Body of pancreas (tissue), 4 donors: Measurements from ENCODE around the gene PDZRN3. TPM values are rescaled to one million over a fixed set of nuclear protein-coding genes. Genes with fewer than 3 reads are reported as not detected.
"Not testable (repeated sequence)": the region's sequence is repeated elsewhere in the genome, so short reads cannot be mapped to it uniquely, and the experiment has no call there.

Experiments
- ATAC-seq: fragments of 150-250 bp; one replicate; pipeline ENCODE4 v1.9.1; 2016
- DNase-seq, 4 donors: peaks; one replicate each; pipeline ENCODE4 v3.0.0-alpha.2; 2019
- H3K27ac ChIP-seq, 4 donors: fragments of 200-600 bp; sonication (generic); 1 replicate in 3 of 4; 2 replicates in 1 of 4; pipeline versions ENCODE4 v1.5.1 to v1.6.1; 2016 to 2019; ENCODE audit warnings: mild to moderate bottlenecking in 1 of 4, mixed read lengths in 1 of 4, moderate library complexity in 1 of 4
- H3K27me3 ChIP-seq, 2 donors: fragments of 200-600 bp; sonication (generic); one replicate each; pipeline ENCODE4 v1.6.0; 2016; ENCODE audit warnings: mild to moderate bottlenecking in 1 of 2
- H3K36me3 ChIP-seq, 2 donors: fragments of 200-600 bp; sonication (generic); replicated peaks in 1 of 2; 2 replicates each; pipeline ENCODE4 v1.5.1; 2016; ENCODE audit warnings: low read depth in 2 of 2; ENCODE audit not compliant: insufficient read depth in 1 of 2
- H3K4me1 ChIP-seq: fragments of 200-600 bp; sonication (generic); one replicate; pipeline ENCODE4 v1.6.0; 2016
- H3K4me3 ChIP-seq, 2 donors: fragments of 200-600 bp; sonication (generic); 1 replicate in 1 of 2; 2 replicates in 1 of 2; pipeline ENCODE4 v1.5.1; 2016 to 2019
- H3K9me3 ChIP-seq, 3 donors: fragments of 200-600 bp; sonication (generic); 1 replicate in 2 of 3; 2 replicates in 1 of 3; pipeline ENCODE4 v1.5.1; 2016
- POLR2A ChIP-seq, 3 donors: fragments of 450-650 bp; IDR thresholded peaks; one replicate each; pipeline ENCODE4 v1.6.1; 2016; ENCODE audit warnings: antibody characterized with exemption in 3 of 3, mild to moderate bottlenecking in 2 of 3
- whole genome bisulfite sequencing, 2 donors: methylation state at CpG; one replicate each; pipeline ENCODE4 v1.1.5; 2017; 5-methylcytosine and 5-hydroxymethylcytosine counted together
- intact Hi-C: fragments of 100-400 bp; cut with DNase I; formaldehyde crosslinking; loops from one replicate; pipeline ENCODE4 v1.15.1; 2023
- total RNA-seq, 2 donors: library from RNA; depleted of rRNA; stranded (reverse); fragments of >200 nt; gene quantifications; one replicate each; pipeline ENCODE4 v1.1.0, GENCODE V29; 2016
- TF ChIP-seq, protein P1 (sequence below), 7 experiments: fragments of 450-650 bp in 4 of 7; fragments of 200-600 bp in 3 of 7; sonication (generic) in 3 of 7; IDR thresholded peaks; one replicate each; pipeline ENCODE4 v1.5.1; 2016 to 2019; ENCODE audit warnings: antibody characterized with exemption in 7 of 7

The PDZRN3 gene
- total RNA-seq, 2 donors from 2014 or later = 18.9 to 41.9 TPM

DNA sequence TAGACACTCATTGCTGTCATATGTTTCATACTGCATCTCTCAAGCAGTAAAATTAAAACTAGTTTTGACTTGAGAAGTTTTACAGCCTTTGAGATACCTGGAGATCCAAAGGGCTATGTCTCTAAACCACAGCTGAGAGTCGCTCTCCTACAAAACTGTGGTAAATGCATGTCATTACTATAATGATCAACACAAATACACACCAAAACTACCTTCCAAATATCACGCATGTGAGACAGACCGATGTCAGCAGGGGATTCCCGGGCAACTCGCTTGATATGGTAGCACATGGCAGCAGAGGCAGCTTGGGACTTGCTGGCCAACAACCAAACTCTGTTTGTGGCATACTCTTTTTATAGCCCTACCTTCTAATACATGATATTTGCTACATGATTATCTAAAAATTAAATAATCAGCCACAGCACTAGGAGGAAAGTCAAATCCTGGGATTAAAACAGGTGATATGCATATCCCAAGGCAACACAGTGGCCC lies 56.3 kb downstream of the PDZRN3 start:
- DNase-seq (no peak), ATAC-seq (no peak)
- no peaks in the 10 kb centered on the region for H3K27me3 ChIP-seq
- H3K4me1 ChIP-seq = peaks cover 13% of the 10 kb centered on the region
- H3K36me3 ChIP-seq = no peaks in the 10 kb centered on the region
- WGBS, 2 donors = 51 to 55% methylated on average over 5 of the region's 5 CpGs
- H3K27ac ChIP-seq = no peak overlapping the region
- H3K9me3 ChIP-seq = no peaks in the 10 kb centered on the region
- no peak for TF ChIP-seq POLR2A (IDR thresholded peaks at IDR 0.05)
- TF ChIP-seq, protein P1, sequence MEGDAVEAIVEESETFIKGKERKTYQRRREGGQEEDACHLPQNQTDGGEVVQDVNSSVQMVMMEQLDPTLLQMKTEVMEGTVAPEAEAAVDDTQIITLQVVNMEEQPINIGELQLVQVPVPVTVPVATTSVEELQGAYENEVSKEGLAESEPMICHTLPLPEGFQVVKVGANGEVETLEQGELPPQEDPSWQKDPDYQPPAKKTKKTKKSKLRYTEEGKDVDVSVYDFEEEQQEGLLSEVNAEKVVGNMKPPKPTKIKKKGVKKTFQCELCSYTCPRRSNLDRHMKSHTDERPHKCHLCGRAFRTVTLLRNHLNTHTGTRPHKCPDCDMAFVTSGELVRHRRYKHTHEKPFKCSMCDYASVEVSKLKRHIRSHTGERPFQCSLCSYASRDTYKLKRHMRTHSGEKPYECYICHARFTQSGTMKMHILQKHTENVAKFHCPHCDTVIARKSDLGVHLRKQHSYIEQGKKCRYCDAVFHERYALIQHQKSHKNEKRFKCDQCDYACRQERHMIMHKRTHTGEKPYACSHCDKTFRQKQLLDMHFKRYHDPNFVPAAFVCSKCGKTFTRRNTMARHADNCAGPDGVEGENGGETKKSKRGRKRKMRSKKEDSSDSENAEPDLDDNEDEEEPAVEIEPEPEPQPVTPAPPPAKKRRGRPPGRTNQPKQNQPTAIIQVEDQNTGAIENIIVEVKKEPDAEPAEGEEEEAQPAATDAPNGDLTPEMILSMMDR (IDR thresholded peaks at IDR 0.05) = no peak
- H3K4me3 ChIP-seq = no peak overlapping the region
- intact Hi-C loops = no loop called here

DNA sequence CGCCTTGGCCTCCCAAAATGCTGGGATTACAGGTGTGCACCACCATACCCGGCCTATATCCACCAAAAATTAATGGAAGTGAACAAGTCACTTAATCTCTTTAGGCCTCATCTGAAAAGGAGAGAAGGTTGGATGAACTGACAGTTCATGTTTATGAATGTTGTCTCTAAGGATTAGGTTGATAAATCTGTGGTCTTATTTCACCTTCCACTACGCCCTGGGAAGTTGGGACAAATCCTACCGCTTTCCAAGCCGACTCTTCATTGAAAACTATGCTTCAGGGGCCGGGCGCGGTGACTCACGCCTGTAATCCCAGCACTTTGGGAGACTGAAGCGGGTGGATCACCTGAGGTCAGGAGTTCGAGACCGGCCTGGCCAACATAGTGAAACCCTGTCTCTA lies 59.4 kb downstream of the PDZRN3 start:
- intact Hi-C loops, H3K27me3 ChIP-seq, H3K4me3 ChIP-seq, H3K27ac ChIP-seq, H3K36me3 ChIP-seq, DNase-seq, H3K4me1 ChIP-seq, ATAC-seq, H3K9me3 ChIP-seq: not testable (repeated sequence)
- WGBS, 2 donors = 97% methylated on average over 12 of the region's 12 CpGs

DNA sequence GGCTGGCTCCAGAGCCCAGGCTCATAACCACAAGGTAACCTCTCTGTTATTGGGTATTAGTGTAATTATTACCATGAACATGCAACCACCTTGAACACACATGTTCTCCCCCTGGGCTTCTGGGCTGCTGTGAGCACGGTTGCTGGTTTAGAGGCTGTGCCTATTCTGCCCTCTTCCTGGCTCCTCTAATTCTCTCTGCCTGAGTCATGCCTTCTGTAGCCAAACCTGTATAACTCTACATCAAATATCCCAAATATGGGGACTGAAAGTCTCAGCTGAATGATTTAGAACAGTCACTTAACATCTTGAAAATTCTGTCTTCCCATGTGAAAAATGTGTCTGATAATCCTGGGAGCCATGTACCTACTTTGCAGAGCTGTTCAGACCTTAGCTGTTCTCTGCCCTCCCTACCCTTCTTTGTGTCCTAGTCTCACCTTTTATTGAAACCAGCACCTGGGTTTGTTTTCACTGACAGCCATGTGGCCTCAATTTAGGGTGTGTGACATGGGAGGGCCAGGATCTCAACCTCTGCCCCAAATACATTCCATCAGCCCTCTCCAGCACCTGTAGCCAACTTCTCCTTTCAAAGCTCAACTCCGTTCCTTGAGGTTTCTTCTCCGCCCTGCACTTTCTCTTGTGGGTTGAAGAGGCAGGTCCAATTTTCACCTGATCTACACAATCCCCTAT lies 60.7 kb downstream of the PDZRN3 start:
- no peak for DNase-seq
- TF ChIP-seq POLR2A (IDR thresholded peaks at IDR 0.05) = no peak
- TF ChIP-seq, protein P1 (IDR thresholded peaks at IDR 0.05) = no peak
- H3K9me3 ChIP-seq = no peaks in the 10 kb centered on the region
- H3K4me1 ChIP-seq = peaks cover 19% of the 10 kb centered on the region
- ATAC-seq = no peak
- H3K27me3 ChIP-seq = no peaks in the 10 kb centered on the region
- intact Hi-C loops = no loop called here
- H3K27ac ChIP-seq = no peak overlapping the region
- 91 to 96% methylated on average over 3 of the region's 3 CpGs for WGBS, 2 donors
- H3K4me3 ChIP-seq = no peak overlapping the region
- H3K36me3 ChIP-seq = no peaks in the 10 kb centered on the region

DNA sequence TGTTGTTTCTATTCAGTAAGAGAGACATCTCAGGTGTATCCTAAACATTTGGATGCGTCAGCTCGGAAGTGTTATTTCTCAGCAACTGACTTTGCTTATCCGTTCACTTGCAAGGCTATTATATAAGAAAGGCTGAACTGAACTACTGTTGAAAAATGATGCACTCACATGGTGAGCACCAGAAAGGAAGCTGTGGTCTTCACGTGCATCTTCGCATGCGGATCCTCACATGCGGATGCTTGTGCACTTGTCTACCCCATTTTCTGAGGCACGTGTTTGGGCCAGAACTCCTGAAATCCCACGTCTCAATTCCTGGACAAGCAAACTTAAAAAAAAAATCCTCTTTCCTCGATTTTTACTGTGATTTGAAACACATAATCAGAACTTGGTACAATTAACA lies 63.2 kb downstream of the PDZRN3 start:
- ATAC-seq (no peak), DNase-seq (no peak)
- WGBS, 2 donors = 88 to 92% methylated on average over 10 of the region's 10 CpGs
- Histone ChIP-seq H3K9me3 (no peaks in the 10 kb centered on the region), H3K4me1 (peaks cover 20% of the 10 kb centered on the region), H3K27ac (no peak overlapping the region), H3K36me3 (no peaks in the 10 kb centered on the region), H3K27me3 (no peaks in the 10 kb centered on the region), H3K4me3 (no peak overlapping the region)
- intact Hi-C loops = no loop called here
- TF ChIP-seq, protein P1 (IDR thresholded peaks at IDR 0.05) = no peak
- no peak for TF ChIP-seq POLR2A (IDR thresholded peaks at IDR 0.05)

DNA sequence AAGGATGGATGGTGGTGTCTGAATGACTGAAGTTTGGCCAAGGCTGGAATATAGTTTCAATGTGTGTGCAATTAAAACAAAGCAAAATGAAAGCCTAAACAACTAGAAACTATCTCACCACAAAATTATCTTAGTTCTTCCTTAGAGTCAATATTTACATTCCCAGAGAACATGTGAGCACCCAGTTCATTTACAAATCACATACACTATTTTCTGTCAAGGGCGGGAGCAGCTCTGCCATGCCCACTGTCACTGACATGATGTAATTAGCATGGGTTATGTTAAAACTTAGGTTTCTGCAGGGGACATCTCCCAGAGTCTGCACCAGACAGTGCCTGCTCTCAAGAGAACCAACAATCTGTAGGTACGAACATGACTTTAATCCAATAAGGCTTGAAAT lies 65.0 kb downstream of the PDZRN3 start:
- ATAC-seq (no peak), DNase-seq (no peak)
- Histone ChIP-seq H3K4me3 (no peak overlapping the region), H3K27me3 (no peaks in the 10 kb centered on the region), H3K9me3 (no peaks in the 10 kb centered on the region), H3K36me3 (no peaks in the 10 kb centered on the region), H3K27ac (no peak overlapping the region), H3K4me1 (peaks cover 20% of the 10 kb centered on the region)
- 50 to 53% methylated on average over 2 of the region's 2 CpGs for WGBS, 2 donors
- intact Hi-C loops = no loop called here
- no peak for TF ChIP-seq POLR2A (IDR thresholded peaks at IDR 0.05)
- TF ChIP-seq, protein P1 (IDR thresholded peaks at IDR 0.05) = no peak
